SK-N-SH (cell line): ENCODE measurements around the gene TMOD3.

Source experiments
- CHD2 ChIP-seq: fragments of 150-350 bp; IDR thresholded peaks from 2 replicates; pipeline ENCODE4 v1.6.1; 2018; ENCODE audit warnings: low read length; ENCODE audit not compliant: partially characterized antibody
- EP300 ChIP-seq, 2 experiments: IDR thresholded peaks; 2 replicates each; pipeline versions ENCODE4 v1.4.0 to v1.6.1; 2012; ENCODE audit warnings: borderline replicate concordance in 1 of 2, low read depth in 1 of 2, low read length in 1 of 2
- FOSL2 ChIP-seq: IDR thresholded peaks from 2 replicates; pipeline ENCODE4 v1.4.0; 2012; ENCODE audit warnings: low read depth, mild to moderate bottlenecking, moderate library complexity, borderline replicate concordance
- MXI1 ChIP-seq: IDR thresholded peaks from 2 replicates; pipeline ENCODE4 v1.6.1; 2012; ENCODE audit warnings: mild to moderate bottlenecking, low read depth, low read length, improper control_type of control experiment
- POLR2AphosphoS5 ChIP-seq: IDR thresholded peaks from 2 replicates; pipeline ENCODE4 v1.6.1; 2012; ENCODE audit warnings: low read depth, low read length
- RCOR1 ChIP-seq: fragments of 150-350 bp; IDR thresholded peaks from 2 replicates; pipeline ENCODE4 v1.6.1; 2017; ENCODE audit warnings: antibody characterized with exemption, low read length
- SIN3A ChIP-seq: IDR thresholded peaks from 2 replicates; pipeline ENCODE4 v1.6.1; 2012; ENCODE audit warnings: low read depth, mild to moderate bottlenecking, low read length, moderate library complexity, borderline replicate concordance
- SMC3 ChIP-seq: IDR thresholded peaks from 2 replicates; pipeline ENCODE4 v1.6.1; 2012; ENCODE audit warnings: low read depth, low read length, improper control_type of control experiment
- TAF1 ChIP-seq: IDR thresholded peaks from 2 replicates; pipeline ENCODE4 v1.6.1; 2012; ENCODE audit warnings: low read depth, mild to moderate bottlenecking, low read length, moderate library complexity, borderline replicate concordance
- YY1 ChIP-seq: IDR thresholded peaks from 2 replicates; pipeline ENCODE4 v1.4.0; 2012; ENCODE audit warnings: low read depth, mild to moderate bottlenecking
- TF ChIP-seq, protein P1 (sequence below): IDR thresholded peaks from 2 replicates; pipeline ENCODE4 v1.4.0; 2012; ENCODE audit warnings: low read depth
- TF ChIP-seq, protein P2 (sequence below): fragments of 200-600 bp; sonication (generic); IDR thresholded peaks from 2 replicates; pipeline ENCODE4 v1.6.1; 2017; ENCODE audit warnings: antibody characterized with exemption, mild to moderate bottlenecking, moderate library complexity

DNA sequence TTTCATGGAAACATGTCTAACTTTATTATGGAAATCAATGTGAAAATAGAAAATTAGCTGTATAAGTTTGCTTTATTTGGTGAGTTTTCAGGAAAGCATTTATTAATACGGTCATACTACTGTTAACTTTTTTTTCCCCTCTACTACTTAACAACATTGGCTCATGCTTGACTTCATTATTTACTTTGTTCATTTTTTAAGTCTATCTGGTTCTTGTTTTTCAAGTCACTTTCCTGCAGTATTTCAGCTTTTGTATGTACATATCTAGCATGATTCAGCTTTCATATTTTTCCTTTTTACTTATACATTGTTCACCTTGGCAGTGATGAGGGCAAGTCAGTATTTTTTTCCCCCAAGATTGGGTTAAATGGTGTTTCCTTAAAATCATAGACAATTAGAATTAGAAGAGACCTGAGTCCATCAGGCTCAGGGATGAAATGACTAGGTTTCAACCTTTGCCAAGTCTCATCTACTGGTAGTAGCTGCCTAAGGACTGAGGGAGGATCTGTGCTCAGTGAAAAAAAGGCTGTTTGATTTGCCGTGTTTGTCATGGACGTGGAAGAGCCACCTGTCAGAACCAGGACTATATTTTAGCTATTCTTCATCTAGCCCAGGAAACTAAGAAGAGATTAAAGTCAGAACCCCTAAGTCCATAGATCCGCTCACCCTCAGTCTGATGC, 15.4 kb downstream of the TMOD3 start:
- TF ChIP-seq POLR2AphosphoS5 (no peak), CHD2 (no peak), SMC3 (no peak), SIN3A (no peak), FOSL2 (no peak), TAF1 (no peak), RCOR1 (no peak), MXI1 (no peak), YY1 (no peak), EP300 (IDR thresholded peaks at IDR 0.05; ENCODE audit: borderline replicate concordance in 1 of 2, low read depth in 1 of 2, low read length in 1 of 2) (no peak)
- TF ChIP-seq, protein P1, sequence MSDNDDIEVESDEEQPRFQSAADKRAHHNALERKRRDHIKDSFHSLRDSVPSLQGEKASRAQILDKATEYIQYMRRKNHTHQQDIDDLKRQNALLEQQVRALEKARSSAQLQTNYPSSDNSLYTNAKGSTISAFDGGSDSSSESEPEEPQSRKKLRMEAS: no peak
- TF ChIP-seq, protein P2, sequence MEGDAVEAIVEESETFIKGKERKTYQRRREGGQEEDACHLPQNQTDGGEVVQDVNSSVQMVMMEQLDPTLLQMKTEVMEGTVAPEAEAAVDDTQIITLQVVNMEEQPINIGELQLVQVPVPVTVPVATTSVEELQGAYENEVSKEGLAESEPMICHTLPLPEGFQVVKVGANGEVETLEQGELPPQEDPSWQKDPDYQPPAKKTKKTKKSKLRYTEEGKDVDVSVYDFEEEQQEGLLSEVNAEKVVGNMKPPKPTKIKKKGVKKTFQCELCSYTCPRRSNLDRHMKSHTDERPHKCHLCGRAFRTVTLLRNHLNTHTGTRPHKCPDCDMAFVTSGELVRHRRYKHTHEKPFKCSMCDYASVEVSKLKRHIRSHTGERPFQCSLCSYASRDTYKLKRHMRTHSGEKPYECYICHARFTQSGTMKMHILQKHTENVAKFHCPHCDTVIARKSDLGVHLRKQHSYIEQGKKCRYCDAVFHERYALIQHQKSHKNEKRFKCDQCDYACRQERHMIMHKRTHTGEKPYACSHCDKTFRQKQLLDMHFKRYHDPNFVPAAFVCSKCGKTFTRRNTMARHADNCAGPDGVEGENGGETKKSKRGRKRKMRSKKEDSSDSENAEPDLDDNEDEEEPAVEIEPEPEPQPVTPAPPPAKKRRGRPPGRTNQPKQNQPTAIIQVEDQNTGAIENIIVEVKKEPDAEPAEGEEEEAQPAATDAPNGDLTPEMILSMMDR: no peak
